ENCODE measurements around the gene TAAR8. TPM values are rescaled to one million over a fixed set of nuclear protein-coding genes. Genes with fewer than 3 reads are reported as not detected.

Gene TAAR8, protein sequence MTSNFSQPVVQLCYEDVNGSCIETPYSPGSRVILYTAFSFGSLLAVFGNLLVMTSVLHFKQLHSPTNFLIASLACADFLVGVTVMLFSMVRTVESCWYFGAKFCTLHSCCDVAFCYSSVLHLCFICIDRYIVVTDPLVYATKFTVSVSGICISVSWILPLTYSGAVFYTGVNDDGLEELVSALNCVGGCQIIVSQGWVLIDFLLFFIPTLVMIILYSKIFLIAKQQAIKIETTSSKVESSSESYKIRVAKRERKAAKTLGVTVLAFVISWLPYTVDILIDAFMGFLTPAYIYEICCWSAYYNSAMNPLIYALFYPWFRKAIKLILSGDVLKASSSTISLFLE
- not detected for total RNA-seq
- long read RNA-seq, result 0 reads

DNA sequence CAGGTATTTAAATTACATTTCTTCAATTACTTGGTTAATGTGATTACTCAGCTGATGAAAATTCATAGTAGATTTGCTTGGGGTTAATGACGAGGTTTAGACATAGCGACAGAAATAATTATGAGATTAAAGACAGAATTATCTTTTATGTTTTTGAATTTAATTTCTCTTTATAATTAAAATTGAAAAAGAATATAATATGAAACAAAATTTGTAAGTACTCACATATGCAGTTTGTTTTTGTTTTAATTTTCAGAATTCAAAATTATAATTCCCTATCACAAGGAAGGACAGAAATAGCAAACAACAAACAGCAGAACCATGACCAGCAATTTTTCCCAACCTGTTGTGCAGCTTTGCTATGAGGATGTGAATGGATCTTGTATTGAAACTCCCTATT lies at the start of gene TAAR8:
Gene TAAR8, plus strand, starts transcription at position 301 of the 400 bp plus-strand sequence. Its CDS starts 21 bp downstream, at position 322.
- intact Hi-C loops (cut with DNase I), result no loop called here
- DNase-seq (no peak), ATAC-seq (no peak)

DNA sequence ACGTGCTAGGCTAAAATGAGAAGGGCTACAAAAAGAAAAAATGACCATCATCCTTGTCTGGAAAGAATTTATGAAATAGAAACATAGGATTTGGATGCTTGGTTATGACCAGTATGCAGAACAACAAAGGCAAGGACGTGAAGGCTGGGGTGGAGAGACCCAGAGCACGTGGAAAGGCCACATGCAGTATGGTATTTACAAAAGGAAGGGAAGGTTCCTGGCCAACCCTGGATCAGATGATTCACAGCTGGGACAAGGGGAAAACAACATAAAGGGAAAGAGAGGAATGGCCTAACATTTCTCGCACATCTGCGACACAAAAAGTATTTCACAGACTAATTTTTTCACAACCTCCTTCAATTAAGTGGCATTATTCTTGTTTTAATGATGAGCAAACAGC lies 47.7 kb upstream of the TAAR8 start:
- intact Hi-C loops (cut with DNase I), result no loop called here
- ATAC-seq (peak in 1 of 2 donors; percentile 58), DNase-seq (peak; percentile 27)

DNA sequence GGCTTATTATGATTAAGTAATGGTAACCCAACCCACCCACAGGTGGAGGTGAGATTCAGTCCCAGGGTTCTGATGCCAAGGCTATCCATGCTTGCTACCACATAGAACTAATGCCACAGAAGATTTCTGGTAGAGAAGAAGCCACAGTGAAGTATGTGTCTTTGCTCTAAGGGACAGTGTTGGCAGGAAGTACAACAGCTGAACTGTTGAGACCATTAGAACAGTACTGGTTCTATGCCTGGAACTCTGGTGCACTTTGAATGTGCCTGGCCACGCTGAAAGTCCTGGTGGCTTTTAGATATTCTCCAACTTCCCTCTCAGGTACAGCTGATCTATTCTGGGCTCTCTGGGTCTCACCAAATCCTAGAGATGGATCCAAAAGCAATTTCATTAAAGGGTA lies 47.3 kb upstream of the TAAR8 start:
- ATAC-seq, result no peak
- intact Hi-C loops (cut with DNase I), result no loop called here

DNA sequence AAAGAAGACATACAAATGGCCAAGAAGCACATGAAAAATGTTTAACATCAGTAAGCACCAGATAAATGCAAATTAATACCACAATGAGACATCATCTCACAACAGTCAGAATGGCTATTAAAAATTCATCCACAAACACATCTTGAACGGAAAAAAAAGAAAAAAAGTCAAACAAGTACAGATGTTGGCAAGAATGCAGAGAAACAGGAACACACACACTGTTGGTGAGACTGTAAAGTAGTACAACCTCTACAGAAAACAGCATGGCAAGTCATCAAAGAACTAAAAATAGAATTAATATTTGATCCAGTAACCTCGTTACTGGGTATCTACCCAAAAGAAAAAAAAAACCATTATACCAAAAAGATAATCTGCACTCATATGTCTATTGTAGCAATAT lies 46.0 kb upstream of the TAAR8 start:
- intact Hi-C loops (cut with DNase I), result no loop called here
- ATAC-seq, result no peak
- no peak for DNase-seq

More for the DNA sequence above, 47.3 kb upstream of the TAAR8 start:
- DNase-seq, result no peak

DNA sequence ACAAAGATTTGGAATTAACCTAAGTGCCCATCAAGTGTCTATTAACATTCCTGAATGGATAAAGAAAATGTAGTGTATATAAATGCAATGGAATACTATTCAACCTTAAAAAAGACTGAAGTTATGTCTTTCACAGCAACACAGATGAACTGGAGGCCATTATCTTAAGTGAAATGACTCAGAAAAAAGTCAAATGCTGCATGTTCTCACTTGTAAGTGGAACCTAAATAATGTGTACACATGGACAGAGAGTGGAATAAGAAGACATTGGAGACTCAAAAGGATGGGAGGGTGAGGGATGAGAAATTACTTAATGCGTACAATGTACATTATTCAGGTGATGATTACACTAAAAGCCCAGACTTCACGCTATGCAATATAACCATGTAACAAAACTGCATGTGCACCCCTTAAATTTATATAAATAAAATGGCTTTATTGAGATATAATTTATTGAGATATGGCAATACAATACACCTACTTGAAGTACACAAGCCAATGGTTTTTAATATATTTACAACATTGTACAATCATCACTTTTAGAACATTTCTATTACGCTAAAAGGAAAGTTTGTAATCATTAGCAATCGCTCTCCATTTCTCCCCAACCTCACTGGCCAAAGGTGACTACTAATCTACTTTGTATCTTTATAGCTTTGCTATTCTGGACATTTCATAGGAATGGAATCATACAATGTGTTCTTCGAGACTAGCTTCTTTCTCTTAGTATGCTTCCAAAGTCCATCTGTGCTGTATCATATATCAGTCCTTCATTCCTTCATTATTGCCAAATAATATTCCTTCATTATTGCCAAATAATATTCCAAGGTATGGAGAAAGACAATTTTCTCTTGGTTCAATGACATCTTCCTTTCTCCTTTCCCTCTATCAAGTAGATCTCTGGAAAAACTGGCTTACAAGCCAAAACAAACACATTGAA lies 45.3 kb upstream of the TAAR8 start:
- ATAC-seq (no peak), DNase-seq (no peak)
- intact Hi-C loops (cut with DNase I), result no loop called here

DNA sequence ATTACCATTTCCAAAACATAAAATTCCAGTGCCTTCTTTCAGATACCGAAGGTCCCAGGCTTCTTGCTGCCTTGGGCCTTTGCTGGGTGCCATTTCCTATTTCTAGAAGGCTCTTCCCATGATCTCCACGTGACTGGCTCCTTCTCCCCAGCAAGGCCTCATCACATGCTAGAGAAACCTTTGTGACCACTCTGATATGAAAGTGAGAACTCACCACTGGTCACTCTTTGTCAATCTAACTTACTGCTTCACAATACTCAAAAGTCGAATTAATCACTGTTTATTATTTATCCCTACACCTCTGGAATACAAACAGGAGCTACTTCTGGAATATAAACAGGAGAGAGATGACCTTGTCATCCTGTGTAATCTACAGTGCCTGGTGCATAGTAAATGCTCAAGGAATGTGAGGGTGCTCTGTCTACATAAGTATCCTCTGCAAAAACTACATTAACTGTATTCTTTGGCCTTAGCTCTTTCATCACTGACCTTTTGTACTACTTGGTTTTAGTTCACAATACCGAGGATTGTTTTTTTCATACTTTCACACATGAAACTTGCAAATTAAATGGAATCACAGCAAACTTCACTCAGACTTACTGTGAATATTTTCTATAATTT lies 41.2 kb upstream of the TAAR8 start:
- ATAC-seq (no peak), DNase-seq (no peak)
- intact Hi-C loops (cut with DNase I), result no loop called here

DNA sequence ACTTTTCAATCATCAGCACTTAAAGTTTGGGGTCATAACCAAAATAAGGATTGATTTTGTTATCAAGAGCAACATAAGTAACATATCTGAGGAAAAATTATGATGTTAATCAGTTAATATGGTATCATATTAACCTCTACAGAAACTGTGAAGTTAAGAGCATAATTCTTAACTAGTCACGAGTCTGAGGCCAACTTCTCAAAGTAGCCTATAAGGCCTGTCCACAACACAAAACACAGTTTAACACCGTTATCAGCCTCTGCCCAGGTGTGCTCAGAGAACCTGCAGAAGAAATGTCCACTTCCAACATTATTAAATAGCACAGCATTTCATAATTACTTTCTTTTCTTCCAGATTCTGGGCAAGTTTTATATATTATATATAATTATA lies 40.6 kb upstream of the TAAR8 start:
- ATAC-seq (no peak), DNase-seq (no peak)
- intact Hi-C loops (cut with DNase I), result no loop called here

DNA sequence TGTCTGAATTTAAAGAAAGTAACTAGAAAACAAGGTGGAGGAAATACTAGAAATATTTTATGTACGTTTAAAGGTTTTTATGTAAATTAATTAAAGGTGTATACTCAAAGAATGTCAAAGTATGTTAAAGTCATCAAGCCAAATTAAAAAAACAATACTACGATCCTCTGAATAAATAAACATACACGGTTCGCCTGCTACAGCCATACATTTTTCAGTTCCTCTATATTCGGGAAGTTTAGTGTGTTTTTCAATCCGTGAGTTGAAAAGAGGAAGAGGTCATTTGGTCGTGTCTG lies 40.2 kb upstream of the TAAR8 start:
- no peak for DNase-seq
- no peak for ATAC-seq
- intact Hi-C loops (cut with DNase I), result no loop called here

DNA sequence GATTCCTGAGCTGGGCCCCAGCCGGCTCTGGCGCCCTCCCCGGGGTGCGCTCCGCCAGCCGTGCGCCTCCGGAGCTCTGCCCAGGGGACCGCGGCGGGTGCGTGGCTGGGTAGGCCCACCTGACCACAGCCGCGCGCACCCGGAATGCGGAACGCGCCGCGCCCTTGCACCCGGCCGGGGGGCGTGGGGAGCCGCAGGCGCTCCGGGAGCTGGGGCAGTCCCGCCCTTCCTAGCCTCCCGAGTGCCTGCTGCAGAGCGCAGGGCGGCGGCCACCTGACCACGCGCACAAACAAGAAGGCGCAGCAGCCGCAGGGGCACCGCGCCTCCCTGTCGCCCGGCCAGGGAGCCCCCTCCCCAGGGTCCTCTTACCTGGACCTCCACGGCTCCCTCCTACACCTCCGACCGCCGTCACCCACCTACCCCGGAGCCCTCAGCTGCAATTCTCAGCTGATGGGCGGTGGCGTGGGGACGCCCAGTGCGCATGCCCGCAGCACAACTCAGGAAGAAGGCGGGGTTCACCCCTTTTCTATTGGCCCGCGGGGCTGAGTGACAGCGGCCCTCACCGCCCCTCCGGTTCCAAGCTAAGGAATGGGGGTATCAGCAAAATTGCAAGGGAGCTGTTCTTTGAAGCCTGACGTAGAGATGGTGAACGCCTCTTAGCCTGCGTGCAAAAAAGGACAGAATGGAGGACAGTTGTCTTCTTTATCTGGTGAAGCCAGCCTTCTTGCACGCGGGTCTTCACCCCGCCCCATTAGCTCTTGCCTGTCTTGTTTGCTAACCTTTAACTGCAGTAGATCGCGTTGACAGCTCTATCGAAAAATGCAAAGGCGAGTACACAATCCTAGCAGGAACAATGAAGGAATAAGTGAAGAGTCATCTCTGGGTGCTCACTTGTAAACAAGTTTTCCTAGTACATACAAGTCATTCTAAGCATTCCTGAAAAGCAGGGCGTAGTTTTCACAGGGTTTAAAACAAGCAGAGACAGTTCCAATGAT lies 39.5 kb upstream of the TAAR8 start, which contains the start of gene STX7:
Gene STX7, minus strand, starts transcription at position 479 of the 995 bp plus-strand sequence. CDS start 9,586 bp downstream, outside the sequence.
- ATAC-seq (peak; percentile 98 to 99), DNase-seq (peak; percentile 92)
- intact Hi-C loops (cut with DNase I), result no loop called here

DNA sequence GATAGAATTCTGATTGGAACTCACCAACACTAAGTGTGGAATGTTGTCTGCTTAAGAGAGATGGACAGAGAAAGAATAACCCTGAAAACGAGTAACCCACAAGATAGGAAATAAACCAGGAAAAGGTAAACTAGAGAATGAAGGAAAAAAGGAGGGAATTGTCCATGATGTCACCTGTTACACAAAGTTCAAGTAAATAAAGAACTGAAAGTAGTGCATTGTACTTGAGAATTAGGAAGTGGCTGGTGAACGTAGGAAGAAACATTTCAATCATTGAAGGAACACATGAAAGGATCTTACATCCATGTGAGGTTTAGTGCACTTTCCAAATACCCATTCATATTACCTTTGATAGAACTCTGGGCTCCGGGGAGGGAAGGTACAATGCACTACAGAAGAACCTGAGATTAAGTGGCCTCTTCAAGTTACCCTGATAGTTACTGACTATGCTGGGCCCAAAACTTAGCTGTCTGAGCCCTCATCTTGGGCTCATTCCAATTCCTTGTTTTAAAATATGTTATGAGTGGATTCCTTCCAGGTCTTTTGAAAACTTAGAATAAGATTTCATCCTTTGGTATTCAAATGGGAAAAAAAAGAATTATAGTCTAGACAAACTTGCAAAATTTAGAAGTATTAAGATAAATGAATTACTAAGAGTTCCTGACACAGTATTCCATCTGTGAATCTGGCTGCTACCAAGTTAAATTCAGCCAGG lies 38.5 kb upstream of the TAAR8 start:
- intact Hi-C loops (cut with DNase I), result no loop called here
- ATAC-seq (no peak), DNase-seq (no peak)

DNA sequence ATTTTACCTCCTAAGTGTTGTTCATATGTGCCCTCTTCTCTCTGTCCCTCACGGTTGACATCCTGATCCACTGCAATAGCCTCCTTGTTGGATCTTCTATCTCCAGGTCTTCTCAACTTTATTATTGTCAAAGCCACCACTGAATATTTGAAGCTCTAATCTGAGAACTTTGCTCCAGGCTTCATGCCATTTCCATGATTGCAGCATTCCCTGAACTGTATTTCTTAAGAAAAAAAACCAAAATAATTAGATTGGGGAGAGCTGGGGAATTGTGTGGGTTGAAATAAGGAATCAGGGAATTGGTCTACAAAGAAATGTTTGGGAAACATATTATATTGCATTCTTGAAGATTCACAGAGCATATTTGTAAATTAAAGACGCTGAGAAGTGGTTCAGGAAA lies 37.1 kb upstream of the TAAR8 start:
- ATAC-seq (no peak), DNase-seq (no peak)
- intact Hi-C loops (cut with DNase I), result no loop called here

DNA sequence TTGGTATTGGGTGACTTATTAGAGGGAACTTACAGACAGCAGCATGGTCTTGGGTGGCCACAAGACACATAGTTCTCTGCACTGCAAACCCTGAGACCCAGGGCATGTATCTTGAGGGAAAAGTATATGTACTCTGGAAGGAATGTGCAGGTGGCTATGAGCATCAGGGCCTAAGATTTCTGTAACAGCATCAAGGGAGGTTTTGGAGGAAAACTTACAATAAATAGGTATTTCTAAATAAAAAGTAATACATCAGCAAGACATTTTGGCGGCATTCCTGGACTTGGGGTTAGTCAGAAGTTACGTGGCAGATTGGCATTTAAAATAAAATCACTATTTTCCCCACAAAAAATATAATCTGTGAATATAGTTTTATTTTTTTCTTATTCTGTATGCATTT lies 31.5 kb upstream of the TAAR8 start:
- DNase-seq (no peak), ATAC-seq (no peak)
- intact Hi-C loops (cut with DNase I), result loop anchor here in 1 of 2 donors (10.0 kb wide), 1 partner anchor 254 kb away; no protein-coding TSS in a partner anchor

DNA sequence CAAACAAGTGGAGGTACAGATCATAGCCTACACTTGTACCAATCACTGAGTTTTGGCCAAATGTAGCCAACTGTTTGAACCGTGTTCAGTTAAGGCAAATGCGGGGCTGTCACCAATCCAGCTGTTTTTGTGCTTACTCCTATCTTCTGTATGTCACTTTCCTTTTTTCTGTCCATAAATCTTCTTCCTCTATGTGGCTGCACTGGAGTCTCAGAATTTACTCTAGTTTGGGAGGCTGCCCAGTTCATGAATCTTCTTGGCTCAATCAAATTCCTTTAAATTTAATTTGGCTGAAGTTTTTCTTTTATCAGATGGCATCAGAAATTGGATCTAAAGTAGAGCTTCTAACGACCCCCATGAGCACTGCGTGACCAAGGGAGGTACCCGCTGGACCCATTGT lies 27.8 kb upstream of the TAAR8 start:
- intact Hi-C loops (cut with DNase I), result loop anchor here in 1 of 2 donors (10.0 kb wide), 1 partner anchor 250 kb away; no protein-coding TSS in a partner anchor
- ATAC-seq, result no peak
- DNase-seq, result no peak

DNA sequence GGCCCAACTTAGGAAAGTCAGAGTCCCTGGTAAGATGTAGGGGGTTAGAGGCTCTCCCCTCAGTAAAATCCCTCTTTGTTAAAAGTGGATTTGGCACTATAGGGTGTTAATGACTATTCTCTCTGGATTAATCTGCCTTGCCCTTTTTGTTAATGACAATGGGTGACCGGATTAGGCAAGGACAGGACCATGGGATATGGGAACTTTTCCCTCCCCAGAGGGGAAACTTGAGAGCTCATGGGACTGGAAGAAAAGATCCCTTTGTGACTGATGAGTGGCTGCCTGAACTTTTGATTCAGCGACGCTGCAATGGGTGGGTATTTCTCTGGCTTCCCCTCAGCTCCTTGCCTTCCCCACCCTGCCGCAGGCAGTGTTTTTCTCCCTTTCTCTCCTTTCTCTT lies 26.6 kb upstream of the TAAR8 start:
- ATAC-seq, result no peak
- intact Hi-C loops (cut with DNase I), result loop anchor here in 1 of 2 donors (10.0 kb wide), 1 partner anchor 249 kb away; no protein-coding TSS in a partner anchor
- no peak for DNase-seq

DNA sequence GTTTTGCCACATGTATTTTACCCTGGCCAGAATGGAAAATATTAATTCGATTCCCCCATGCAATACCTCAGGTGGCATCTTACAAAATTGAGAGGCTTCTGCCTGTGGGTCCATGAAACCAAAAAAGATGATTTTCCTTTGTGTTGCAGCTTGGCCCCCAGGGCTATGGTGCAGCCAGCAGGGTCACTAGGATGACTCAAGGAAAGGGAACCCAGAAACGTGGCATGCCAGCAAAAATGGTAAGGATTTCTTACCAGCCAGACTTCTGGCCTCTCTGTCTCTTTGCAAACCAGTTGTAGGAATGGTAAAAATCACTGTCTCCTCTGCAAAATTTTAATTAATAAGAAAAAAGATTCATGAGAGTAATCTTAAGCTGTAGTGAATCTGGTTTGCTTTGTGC lies 26.0 kb upstream of the TAAR8 start:
- DNase-seq (no peak), ATAC-seq (no peak)
- intact Hi-C loops (cut with DNase I), result loop anchor here in 1 of 2 donors (10.0 kb wide), 1 partner anchor 248 kb away; no protein-coding TSS in a partner anchor

DNA sequence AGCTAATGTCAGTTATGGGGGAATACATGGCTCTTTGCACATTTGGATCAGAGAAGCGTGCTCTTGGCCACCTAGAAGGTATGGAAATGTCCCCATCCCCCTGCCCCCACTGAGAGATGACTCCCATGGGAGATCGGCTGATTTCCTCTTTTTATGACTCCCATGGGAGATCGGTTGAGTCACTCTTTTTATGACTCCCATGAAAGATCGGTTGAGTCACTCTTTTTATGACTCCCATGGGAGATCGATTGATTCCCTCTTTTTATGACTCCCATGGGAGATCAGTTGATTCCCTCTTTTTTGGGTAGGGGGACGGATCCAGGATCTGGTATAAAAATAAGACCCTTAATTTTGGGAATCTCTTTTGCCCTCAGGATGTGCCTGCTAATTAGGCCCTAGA lies 24.7 kb upstream of the TAAR8 start:
- ATAC-seq (no peak), DNase-seq (no peak)
- intact Hi-C loops (cut with DNase I), result loop anchor here in 1 of 2 donors (10.0 kb wide), 1 partner anchor 247 kb away; no protein-coding TSS in a partner anchor

DNA sequence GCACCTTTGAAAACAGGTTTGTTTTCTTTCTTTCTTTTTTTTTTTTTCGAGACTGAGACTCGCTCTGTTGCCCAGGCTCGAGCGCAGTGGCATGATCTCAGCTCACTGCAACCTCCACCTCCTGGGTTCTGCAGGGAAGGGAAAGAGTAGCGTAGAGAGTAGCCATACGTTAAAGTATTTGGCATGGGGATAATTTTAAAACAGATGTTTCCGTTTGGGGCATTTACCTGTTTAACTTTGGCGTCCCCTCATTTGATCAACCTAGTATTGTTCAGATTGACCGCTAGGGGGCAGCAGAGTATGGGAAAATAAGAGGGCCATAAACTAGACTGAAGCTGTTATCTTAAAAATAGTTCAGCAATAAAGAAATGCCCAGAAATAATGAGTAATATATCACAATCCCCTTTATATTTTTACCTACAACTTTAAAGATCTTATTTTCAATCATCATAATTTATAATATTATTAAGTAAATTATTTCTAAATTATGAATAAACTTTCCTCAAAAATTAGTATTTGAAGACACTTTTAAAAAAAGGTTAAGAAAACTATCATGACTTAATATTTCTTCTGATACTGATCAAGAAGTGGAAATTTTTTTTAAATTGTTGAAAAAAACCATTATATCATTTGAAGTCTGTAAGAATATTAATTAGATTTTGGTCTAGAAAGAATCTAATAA lies 22.0 kb upstream of the TAAR8 start:
- ATAC-seq (peak; percentile 64 to 72), DNase-seq (peak; percentile 48)
- intact Hi-C loops (cut with DNase I), result loop anchor here (10.0 kb wide), 2 partner anchors 234 to 1024 kb away; no protein-coding TSS in a partner anchor

Measured in left cardiac atrium (tissue), 4 donors.